Peyer's patch (tissue), 4 donors: ENCODE data around the gene NUMBL. TPM values are rescaled to one million over a fixed set of nuclear protein-coding genes. Genes with fewer than 3 reads are reported as not detected.

Source experiments
- DNase-seq, 3 donors: peaks; one replicate each; pipeline ENCODE4 v3.0.0-alpha.2; 2017 to 2019
- H3K27ac ChIP-seq, 4 donors: fragments of 200-600 bp; sonication (generic); one replicate each; pipeline ENCODE4 v1.5.1; 2016 to 2019
- H3K27me3 ChIP-seq, 2 donors: fragments of 200-600 bp; sonication (generic); one replicate each; pipeline ENCODE4 v1.5.1; 2019
- H3K36me3 ChIP-seq, 3 donors: fragments of 200-600 bp; sonication (generic); one replicate each; pipeline ENCODE4 v1.5.1; 2016 to 2019
- H3K4me1 ChIP-seq, 4 donors: fragments of 200-600 bp; sonication (generic); one replicate each; pipeline ENCODE4 v1.5.1; 2016 to 2019
- H3K4me3 ChIP-seq, 4 donors: fragments of 200-600 bp; sonication (generic); 1 replicate in 3 of 4; 2 replicates in 1 of 4; pipeline ENCODE4 v1.5.1; 2016 to 2019; ENCODE audit warnings: mild to moderate bottlenecking in 1 of 4
- H3K9me3 ChIP-seq, 4 donors: fragments of 200-600 bp; sonication (generic); one replicate each; pipeline ENCODE4 v1.5.1; 2016 to 2019; ENCODE audit warnings: mild to moderate bottlenecking in 1 of 4
- CTCF ChIP-seq, 6 experiments: fragments of 450-650 bp in 4 of 6; fragments of 200-600 bp in 2 of 6; sonication (generic) in 1 of 6; IDR thresholded peaks; one replicate each; pipeline ENCODE4 v1.5.1; 2017 to 2019; ENCODE audit warnings: antibody characterized with exemption in 6 of 6, mild to moderate bottlenecking in 3 of 6, moderate library complexity in 1 of 6
- POLR2A ChIP-seq, 2 donors: fragments of 450-650 bp; IDR thresholded peaks; one replicate each; pipeline ENCODE4 v1.5.1; 2017; ENCODE audit warnings: antibody characterized with exemption in 2 of 2, mild to moderate bottlenecking in 2 of 2, moderate library complexity in 2 of 2
- total RNA-seq, 4 donors: library from RNA; depleted of rRNA; stranded (reverse); fragments of >200 nt; gene quantifications; one replicate each; pipeline ENCODE4 v1.1.0, GENCODE V29; 2016

NUMBL gene
- total RNA-seq, 4 donors from 2014 or later: 10.9 to 151 (median 27.9) TPM

GRCh38 chr19:40721936-40722661 lies 31.6 kb upstream of the NUMBL start:
- H3K36me3 ChIP-seq: peaks cover 0 to 47% (median 0%) of the 10 kb centered on the region in 3 donors
- TF ChIP-seq CTCF (IDR thresholded peaks at IDR 0.05): no peak
- no peak for TF ChIP-seq POLR2A (IDR thresholded peaks at IDR 0.05)
- peak overlapping the region in 2 of 4 donors; percentile 5 to 69 for H3K4me3 ChIP-seq
- H3K4me1 ChIP-seq: peaks cover 0 to 33% (median 13%) of the 10 kb centered on the region in 4 donors
- no peaks in the 10 kb centered on the region for H3K27me3 ChIP-seq
- no peaks in the 10 kb centered on the region for H3K9me3 ChIP-seq
- no peak for DNase-seq
- peak overlapping the region; percentile 17 to 99 (median 58) for H3K27ac ChIP-seq

GRCh38 chr19:40721140-40721486 lies 30.7 kb upstream of the NUMBL start:
- no peak for DNase-seq
- Histone ChIP-seq H3K9me3 (no peaks in the 10 kb centered on the region), H3K27me3 (no peaks in the 10 kb centered on the region), H3K4me3 (peak overlapping the region in 1 of 4 donors; percentile 69), H3K4me1 (peaks cover 0 to 36% (median 16%) of the 10 kb centered on the region in 4 donors), H3K27ac (peak overlapping the region; percentile 47 to 99 (median 92)), H3K36me3 (peaks cover 0 to 38% (median 0%) of the 10 kb centered on the region in 3 donors)
- no peak for TF ChIP-seq POLR2A (IDR thresholded peaks at IDR 0.05)
- no peak for TF ChIP-seq CTCF (IDR thresholded peaks at IDR 0.05)

DNA sequence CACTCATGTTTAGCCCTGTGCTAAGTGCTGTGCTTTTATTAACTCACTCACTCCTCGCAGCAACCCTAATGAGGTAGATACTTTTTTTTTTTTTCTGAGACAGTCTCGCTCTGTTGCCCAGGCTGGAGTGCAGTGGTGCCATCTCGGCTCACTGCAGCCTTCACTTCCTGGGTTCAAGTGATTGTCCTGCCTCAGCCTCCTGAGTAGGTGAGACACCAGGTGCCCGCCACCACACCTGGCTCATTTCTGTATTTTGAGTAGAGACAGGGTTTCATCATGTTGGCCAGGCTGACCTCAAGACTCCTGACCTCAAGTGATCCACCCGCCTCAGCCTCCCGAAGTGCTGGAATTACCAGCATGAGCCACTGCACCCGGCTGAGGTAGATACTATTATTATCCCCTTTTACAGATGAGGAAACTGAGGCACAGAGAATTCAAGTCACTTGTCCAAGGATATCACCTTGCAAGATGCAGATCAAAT lies 29.0 kb upstream of the NUMBL start:
- Histone ChIP-seq H3K27ac (peak overlapping the region; percentile 89 to 99 (median 96)), H3K36me3 (peaks cover 0 to 21% (median 0%) of the 10 kb centered on the region in 3 donors), H3K27me3 (no peaks in the 10 kb centered on the region), H3K4me1 (peaks cover 0 to 46% (median 23%) of the 10 kb centered on the region in 4 donors), H3K9me3 (no peaks in the 10 kb centered on the region), H3K4me3 (peak overlapping the region; percentile 69 to 91 (median 81))
- DNase-seq: peak in 1 of 3 donors; percentile 47
- TF ChIP-seq POLR2A (IDR thresholded peaks at IDR 0.05): no peak
- TF ChIP-seq CTCF (IDR thresholded peaks at IDR 0.05): no peak

GRCh38 chr19:40718774-40719391 lies 28.4 kb upstream of the NUMBL start:
- Histone ChIP-seq H3K4me1 (peaks cover 0 to 52% (median 26%) of the 10 kb centered on the region in 4 donors), H3K36me3 (peaks cover 0 to 15% (median 0%) of the 10 kb centered on the region in 3 donors), H3K27ac (peak overlapping the region; percentile 89 to 99 (median 96)), H3K27me3 (no peaks in the 10 kb centered on the region), H3K4me3 (peak overlapping the region; percentile 69 to 91 (median 81)), H3K9me3 (no peaks in the 10 kb centered on the region)
- peak in 1 of 6 experiments; percentile 18 for TF ChIP-seq CTCF (IDR thresholded peaks at IDR 0.05)
- TF ChIP-seq POLR2A (IDR thresholded peaks at IDR 0.05): peak; percentile 63 to 84
- peak; percentile 34 to 94 (median 94) for DNase-seq

GRCh38 chr19:40717880-40718773 lies 27.7 kb upstream of the NUMBL start:
- Histone ChIP-seq H3K4me3 (peak overlapping the region; percentile 69 to 91 (median 81)), H3K4me1 (peaks cover 0 to 56% (median 26%) of the 10 kb centered on the region in 4 donors), H3K27ac (peak overlapping the region; percentile 89 to 99 (median 96)), H3K9me3 (no peaks in the 10 kb centered on the region), H3K36me3 (peaks cover 0 to 10% (median 0%) of the 10 kb centered on the region in 3 donors), H3K27me3 (no peaks in the 10 kb centered on the region)
- TF ChIP-seq CTCF (IDR thresholded peaks at IDR 0.05): no peak
- TF ChIP-seq POLR2A (IDR thresholded peaks at IDR 0.05): no peak
- peak; percentile 23 to 74 (median 64) for DNase-seq
